Measurements from ENCODE around the gene MIGA2.

DNA sequence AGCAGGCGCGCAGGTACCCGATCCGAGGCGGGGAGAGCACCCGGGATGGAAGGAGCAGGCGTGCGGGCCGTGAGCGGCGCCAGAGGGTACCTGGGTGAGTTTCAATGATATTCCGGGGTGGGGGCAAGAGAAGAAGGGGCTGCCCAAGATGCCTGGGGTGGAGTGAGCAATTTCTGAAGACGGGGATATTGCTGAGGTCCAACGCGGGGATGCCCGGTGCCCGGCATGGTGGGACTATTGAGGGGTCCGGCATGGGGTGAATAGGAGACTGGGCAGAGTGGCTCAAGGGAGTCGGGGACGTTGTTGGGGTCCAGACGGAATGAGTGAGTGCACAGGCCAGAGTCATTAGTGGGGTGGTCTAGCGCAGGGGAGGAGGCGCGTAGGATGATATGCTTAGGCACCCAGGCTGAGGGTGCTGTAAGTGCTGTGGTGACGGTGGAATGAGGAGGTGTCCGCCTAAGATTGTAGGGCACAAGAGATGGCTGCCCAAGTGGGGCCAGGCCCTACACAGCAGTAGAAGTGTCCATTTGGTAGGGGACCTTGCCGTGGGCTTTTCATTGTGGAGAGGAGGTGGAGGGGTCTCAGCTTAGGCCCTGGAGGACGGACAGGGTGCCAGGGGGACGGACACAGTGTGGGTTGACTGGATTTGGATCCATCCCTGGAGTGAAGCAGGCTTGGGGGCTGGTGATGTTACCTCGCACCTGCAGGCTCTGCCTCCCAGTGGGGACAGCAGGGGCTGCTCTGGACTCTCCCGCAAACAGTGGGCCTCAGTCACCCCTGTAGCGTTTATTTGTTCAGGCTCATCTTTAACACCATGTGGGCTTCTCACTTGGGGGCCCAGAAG, 719 bp downstream of the MIGA2 start:
- TF ChIP-seq SMC3 (IDR thresholded peaks at IDR 0.05; ENCODE audit: low read depth, low read length) = no peak
- TF ChIP-seq, protein P1, sequence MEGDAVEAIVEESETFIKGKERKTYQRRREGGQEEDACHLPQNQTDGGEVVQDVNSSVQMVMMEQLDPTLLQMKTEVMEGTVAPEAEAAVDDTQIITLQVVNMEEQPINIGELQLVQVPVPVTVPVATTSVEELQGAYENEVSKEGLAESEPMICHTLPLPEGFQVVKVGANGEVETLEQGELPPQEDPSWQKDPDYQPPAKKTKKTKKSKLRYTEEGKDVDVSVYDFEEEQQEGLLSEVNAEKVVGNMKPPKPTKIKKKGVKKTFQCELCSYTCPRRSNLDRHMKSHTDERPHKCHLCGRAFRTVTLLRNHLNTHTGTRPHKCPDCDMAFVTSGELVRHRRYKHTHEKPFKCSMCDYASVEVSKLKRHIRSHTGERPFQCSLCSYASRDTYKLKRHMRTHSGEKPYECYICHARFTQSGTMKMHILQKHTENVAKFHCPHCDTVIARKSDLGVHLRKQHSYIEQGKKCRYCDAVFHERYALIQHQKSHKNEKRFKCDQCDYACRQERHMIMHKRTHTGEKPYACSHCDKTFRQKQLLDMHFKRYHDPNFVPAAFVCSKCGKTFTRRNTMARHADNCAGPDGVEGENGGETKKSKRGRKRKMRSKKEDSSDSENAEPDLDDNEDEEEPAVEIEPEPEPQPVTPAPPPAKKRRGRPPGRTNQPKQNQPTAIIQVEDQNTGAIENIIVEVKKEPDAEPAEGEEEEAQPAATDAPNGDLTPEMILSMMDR (conservative IDR thresholded peaks at IDR 0.05; ENCODE audit: low read depth, low read length) = no peak
- TF ChIP-seq POLR2A (IDR thresholded peaks at IDR 0.05; ENCODE audit: low read depth, low read length) = no peak
- no peak for TF ChIP-seq CEBPB (IDR thresholded peaks at IDR 0.05; ENCODE audit: low read depth, low read length)
- TF ChIP-seq MXI1 (IDR thresholded peaks at IDR 0.05; ENCODE audit: borderline replicate concordance, low read depth, low read length) = no peak
- no peak for TF ChIP-seq CHD1 (IDR thresholded peaks at IDR 0.05; ENCODE audit: low read depth, low read length)
- no peak for TF ChIP-seq RFX5 (IDR thresholded peaks at IDR 0.05; ENCODE audit: low read depth, low read length)
- no peak for TF ChIP-seq NFE2L2 (IDR thresholded peaks at IDR 0.05; ENCODE audit: low read depth, low read length)
- TF ChIP-seq BHLHE40 (IDR thresholded peaks at IDR 0.05; ENCODE audit: low read depth, low read length) = no peak
- no peak for TF ChIP-seq FOS (IDR thresholded peaks at IDR 0.05; ENCODE audit: low read depth, low read length)
- TF ChIP-seq, protein P2, sequence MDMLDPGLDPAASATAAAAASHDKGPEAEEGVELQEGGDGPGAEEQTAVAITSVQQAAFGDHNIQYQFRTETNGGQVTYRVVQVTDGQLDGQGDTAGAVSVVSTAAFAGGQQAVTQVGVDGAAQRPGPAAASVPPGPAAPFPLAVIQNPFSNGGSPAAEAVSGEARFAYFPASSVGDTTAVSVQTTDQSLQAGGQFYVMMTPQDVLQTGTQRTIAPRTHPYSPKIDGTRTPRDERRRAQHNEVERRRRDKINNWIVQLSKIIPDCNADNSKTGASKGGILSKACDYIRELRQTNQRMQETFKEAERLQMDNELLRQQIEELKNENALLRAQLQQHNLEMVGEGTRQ (IDR thresholded peaks at IDR 0.05; ENCODE audit: low read depth, low read length) = no peak
- no peak for TF ChIP-seq RAD21 (IDR thresholded peaks at IDR 0.05; ENCODE audit: low read length)

Measured in IMR-90 (cell line).